ENCODE data around the gene CGB8. TPM values are rescaled to one million over a fixed set of nuclear protein-coding genes. Genes with fewer than 3 reads are reported as not detected.
A peak's percentile ranks its signal among the peaks of the same experiment; 100 is the strongest.

Gene CGB8
- total RNA-seq, 1 donor from 2014 or later, result not detected

- Mint-ChIP-seq H3K27ac (no peak overlapping the region), H3K27me3 (peaks cover 75% of the 10 kb centered on the region), H3K4me3 (ENCODE audit: low read depth) (no peak overlapping the region), H3K36me3 (ENCODE audit: insufficient read depth) (no peaks in the 10 kb centered on the region), H3K4me1 (ENCODE audit: low read depth) (peaks cover 4% of the 10 kb centered on the region), H3K9me3 (ENCODE audit: low read depth) (peaks cover 8% of the 10 kb centered on the region)
- TF ChIP-seq CTCF (IDR thresholded peaks at IDR 0.05; ENCODE audit: unreplicated experiment), result no peak
- no peak for DNase-seq (ENCODE audit: low spot score, unreplicated experiment)
Observed at GRCh38 chr19:49069026-49069425, 20.1 kb upstream of the CGB8 start.

DNA sequence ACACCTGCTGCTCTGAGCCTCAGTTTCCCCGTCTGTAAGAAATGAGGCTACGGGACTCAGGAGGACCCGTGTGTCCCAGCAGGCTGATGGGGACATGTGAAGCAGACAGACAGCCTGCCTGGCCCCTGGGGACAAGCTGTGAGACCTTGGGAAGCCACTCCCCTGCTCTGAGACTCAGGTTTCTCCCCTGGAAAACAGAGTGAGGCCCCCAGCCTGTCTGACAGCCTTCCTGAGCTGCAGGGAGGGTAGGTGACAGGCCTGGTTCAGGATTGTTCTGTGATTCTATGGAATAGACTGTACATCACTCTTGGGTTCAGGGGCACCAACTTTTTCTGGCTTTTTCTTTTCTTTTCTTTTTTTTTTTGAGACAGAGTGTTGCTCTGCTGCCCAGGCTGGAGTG is 18.6 kb upstream of the CGB8 start:
- peaks cover 68% of the 10 kb centered on the region for H3K27me3 Mint-ChIP-seq
- peaks cover 8% of the 10 kb centered on the region for H3K9me3 Mint-ChIP-seq (ENCODE audit: low read depth)
- no peaks in the 10 kb centered on the region for H3K36me3 Mint-ChIP-seq (ENCODE audit: insufficient read depth)
- peaks cover 4% of the 10 kb centered on the region for H3K4me1 Mint-ChIP-seq (ENCODE audit: low read depth)
- DNase-seq (ENCODE audit: low spot score, unreplicated experiment), result no peak
- H3K4me3 Mint-ChIP-seq (ENCODE audit: low read depth), result no peak overlapping the region
- H3K27ac Mint-ChIP-seq, result no peak overlapping the region
- no peak for TF ChIP-seq CTCF (IDR thresholded peaks at IDR 0.05; ENCODE audit: unreplicated experiment)

DNA sequence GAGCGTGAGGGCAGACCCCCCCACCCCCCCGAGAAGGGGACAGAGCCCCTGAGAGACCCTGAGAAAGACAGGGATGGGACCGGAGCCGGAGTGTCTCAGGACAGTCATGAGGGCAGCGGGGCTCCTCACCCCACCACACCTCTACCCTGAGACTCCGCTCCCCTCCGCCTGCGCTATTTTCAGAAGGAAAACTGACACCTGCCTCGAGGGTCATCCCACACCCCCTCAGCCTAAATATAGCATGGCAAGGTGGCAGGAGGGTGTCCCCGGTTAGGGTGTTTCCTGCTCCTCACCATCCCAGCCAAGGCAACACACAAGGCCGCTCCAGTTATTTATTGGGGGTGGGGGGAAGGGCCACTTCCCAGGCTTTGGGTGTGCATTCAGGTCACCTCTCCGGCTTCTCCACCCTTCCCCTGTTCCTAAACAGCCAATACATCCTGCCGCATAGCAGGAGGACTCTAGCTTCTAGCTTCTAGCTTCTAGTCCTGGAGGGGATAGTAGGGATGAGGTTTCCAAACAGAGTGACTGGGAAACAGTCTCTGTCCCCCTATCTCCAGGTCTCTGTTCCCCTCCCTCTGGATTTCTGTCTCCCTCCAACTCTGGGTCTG is 17.1 kb upstream of the CGB8 start:
- H3K36me3 Mint-ChIP-seq (ENCODE audit: insufficient read depth), result no peaks in the 10 kb centered on the region
- peaks cover 4% of the 10 kb centered on the region for H3K4me1 Mint-ChIP-seq (ENCODE audit: low read depth)
- no peak overlapping the region for H3K27ac Mint-ChIP-seq
- H3K27me3 Mint-ChIP-seq, result peaks cover 61% of the 10 kb centered on the region
- peaks cover 8% of the 10 kb centered on the region for H3K9me3 Mint-ChIP-seq (ENCODE audit: low read depth)
- no peak for DNase-seq (ENCODE audit: low spot score, unreplicated experiment)
- no peak overlapping the region for H3K4me3 Mint-ChIP-seq (ENCODE audit: low read depth)
- TF ChIP-seq CTCF (IDR thresholded peaks at IDR 0.05; ENCODE audit: unreplicated experiment), result no peak

DNA sequence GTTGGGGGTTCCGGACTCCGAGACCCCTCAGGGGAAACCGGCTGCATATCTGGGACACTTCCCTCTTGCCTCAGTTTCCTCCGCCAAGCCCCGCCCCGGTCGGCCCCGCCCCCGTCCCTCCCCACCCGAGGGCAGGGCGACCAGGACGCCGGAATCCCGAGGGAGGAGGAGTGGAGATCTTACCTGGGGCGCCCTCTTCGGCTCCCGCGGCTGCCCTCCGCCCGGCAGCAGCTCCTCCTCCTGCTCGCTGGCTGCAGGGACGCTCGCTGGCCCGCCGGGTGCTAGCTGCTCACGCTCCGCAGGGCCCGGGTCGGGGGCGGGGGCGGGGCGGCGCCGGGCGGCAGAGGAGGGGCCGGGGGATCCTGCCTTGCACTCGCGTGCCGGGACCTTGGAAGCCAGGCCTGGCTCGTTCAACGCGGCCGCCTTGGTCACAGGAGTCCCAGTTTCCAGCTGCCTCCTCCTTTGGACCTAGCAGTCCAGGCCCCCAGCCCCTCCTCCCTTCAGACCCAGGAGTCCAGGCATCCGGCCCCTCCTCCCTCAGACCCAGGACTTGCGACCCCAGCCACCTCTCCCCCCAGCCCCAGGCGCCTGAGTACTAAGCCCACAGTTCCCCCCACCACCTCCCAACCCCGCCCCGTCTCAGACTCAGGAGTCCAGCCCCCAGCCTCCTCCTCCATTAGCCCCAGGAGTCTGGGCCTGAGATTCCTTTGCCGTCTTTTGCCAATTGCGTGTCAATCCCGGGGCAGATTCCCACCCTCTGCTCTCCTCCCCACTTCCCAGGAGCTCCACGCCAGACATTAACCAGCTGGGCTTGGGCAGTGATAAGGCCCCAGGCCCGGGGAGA is 16.1 kb upstream of the CGB8 start, which contains the start of gene NTF4:
Gene NTF4 (minus strand): TSS at position 51 of the 844 bp plus-strand sequence. CDS start 2,821 bp downstream, outside the sequence.
- DNase-seq (ENCODE audit: low spot score, unreplicated experiment), result peak; percentile 61
- peaks cover 4% of the 10 kb centered on the region for H3K4me1 Mint-ChIP-seq (ENCODE audit: low read depth)
- H3K27ac Mint-ChIP-seq, result no peak within 1 kb of the TSS
- TF ChIP-seq CTCF (IDR thresholded peaks at IDR 0.05; ENCODE audit: unreplicated experiment), result no peak
- no peaks in the 10 kb centered on the region for H3K36me3 Mint-ChIP-seq (ENCODE audit: insufficient read depth)
- peaks cover 61% of the 10 kb centered on the region for H3K27me3 Mint-ChIP-seq
- H3K4me3 Mint-ChIP-seq (ENCODE audit: low read depth), result peak within 1 kb of the TSS; percentile 41
- H3K9me3 Mint-ChIP-seq (ENCODE audit: low read depth), result peaks cover 3% of the 10 kb centered on the region

- DNase-seq (ENCODE audit: low spot score, unreplicated experiment), result no peak
- Mint-ChIP-seq H3K4me3 (ENCODE audit: low read depth) (peak overlapping the region; percentile 41), H3K4me1 (ENCODE audit: low read depth) (peaks cover 4% of the 10 kb centered on the region), H3K9me3 (ENCODE audit: low read depth) (no peaks in the 10 kb centered on the region), H3K36me3 (ENCODE audit: insufficient read depth) (no peaks in the 10 kb centered on the region), H3K27ac (no peak overlapping the region), H3K27me3 (peaks cover 61% of the 10 kb centered on the region)
- TF ChIP-seq CTCF (IDR thresholded peaks at IDR 0.05; ENCODE audit: unreplicated experiment), result no peak
Observed at GRCh38 chr19:49064029-49064629, 15.2 kb upstream of the CGB8 start.

Data from progenitor cell of endocrine pancreas (in vitro differentiated cells).